ENCODE data around the gene NPW. TPM values are rescaled to one million over a fixed set of nuclear protein-coding genes. Genes with fewer than 3 reads are reported as not detected.

Gene NPW
- total and polyA plus RNA-seq, 8 donors, result 0.43 to 2.7 (median 0.82) TPM

DNA sequence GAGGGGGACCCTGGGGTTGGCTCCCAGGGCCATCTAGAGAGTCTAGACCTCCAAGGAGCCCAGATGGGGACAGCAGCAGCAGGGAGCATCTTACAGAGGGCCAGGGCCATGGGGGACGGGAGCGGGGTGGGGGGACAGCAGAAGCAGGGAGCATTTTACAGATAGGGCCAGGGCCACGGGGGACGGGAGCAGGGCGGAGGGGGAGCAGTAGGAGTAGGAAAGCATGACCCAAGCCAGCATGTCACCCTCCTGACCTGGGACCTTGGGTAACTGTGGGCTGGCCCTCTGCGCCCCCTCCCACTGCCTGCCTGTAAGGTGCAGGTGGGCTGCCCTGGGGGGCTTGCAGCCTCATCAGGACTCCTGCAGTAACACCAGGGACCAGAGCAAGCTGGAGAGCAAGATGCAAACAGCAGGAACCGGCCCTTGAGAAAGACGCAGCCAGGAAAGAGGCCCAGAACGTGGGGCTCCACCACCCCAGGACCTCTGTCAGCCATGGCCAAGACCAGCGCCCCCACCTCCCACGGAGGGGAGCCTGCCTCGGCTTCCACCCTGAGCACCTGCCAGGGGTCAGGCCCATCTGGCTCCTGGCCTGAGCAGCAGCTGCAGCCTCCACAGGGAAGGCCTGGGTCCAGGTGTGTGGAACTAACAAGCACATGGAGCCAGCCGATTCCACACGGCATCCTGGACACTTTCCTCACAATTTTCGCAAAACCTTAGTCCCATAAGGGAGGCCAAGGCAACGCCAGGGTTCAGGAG lies 12.3 kb upstream of the NPW start:
- H3K4me1 ChIP-seq, result peaks cover 26 to 41% (median 33%) of the 10 kb centered on the region in 3 donors
- peak; percentile 20 to 85 (median 63) for DNase-seq

DNA sequence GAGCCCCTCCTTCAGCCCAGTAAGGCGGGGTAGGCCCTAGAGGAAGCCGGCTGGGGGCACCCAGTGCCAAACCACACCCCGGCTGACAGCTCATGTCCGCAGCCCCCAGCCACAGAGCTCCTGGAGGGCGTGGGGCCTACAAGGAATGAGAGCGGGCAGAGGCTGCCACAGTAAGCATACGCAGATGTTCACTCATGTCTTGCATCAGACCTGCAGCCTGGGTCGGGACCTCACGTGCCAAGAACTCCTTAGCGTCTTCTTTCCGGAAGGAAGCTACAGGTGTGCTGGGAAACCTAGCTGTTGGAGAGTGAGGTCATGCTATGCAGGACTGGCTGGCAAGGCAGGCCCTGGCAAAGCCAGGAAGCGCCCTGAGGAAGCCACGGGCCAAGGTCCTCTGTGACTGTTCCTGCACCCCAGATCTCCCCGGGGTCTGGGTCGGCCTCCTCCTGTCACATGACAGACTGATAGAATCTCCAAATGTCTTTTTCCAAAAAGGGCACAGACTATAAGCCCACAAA lies 11.5 kb upstream of the NPW start:
- Histone ChIP-seq H3K27ac (peak overlapping the region; percentile 69 to 90 (median 76)), H3K36me3 (peaks cover 0 to 4% (median 3%) of the 10 kb centered on the region in 3 donors), H3K27me3 (no peaks in the 10 kb centered on the region), H3K9me3 (no peaks in the 10 kb centered on the region), H3K4me1 (peaks cover 26 to 41% (median 33%) of the 10 kb centered on the region in 3 donors), H3K4me3 (peak overlapping the region; percentile 4 to 100 (median 98))
- DNase-seq (peak; percentile 31 to 85 (median 79)), FAIRE-seq (no peak), ATAC-seq (peak; percentile 12 to 48 (median 37))
- intact Hi-C loops (cut with DNase I), result no loop called here
- TF ChIP-seq, protein P1, sequence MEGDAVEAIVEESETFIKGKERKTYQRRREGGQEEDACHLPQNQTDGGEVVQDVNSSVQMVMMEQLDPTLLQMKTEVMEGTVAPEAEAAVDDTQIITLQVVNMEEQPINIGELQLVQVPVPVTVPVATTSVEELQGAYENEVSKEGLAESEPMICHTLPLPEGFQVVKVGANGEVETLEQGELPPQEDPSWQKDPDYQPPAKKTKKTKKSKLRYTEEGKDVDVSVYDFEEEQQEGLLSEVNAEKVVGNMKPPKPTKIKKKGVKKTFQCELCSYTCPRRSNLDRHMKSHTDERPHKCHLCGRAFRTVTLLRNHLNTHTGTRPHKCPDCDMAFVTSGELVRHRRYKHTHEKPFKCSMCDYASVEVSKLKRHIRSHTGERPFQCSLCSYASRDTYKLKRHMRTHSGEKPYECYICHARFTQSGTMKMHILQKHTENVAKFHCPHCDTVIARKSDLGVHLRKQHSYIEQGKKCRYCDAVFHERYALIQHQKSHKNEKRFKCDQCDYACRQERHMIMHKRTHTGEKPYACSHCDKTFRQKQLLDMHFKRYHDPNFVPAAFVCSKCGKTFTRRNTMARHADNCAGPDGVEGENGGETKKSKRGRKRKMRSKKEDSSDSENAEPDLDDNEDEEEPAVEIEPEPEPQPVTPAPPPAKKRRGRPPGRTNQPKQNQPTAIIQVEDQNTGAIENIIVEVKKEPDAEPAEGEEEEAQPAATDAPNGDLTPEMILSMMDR (IDR thresholded peaks at IDR 0.05), result no peak
- WGBS, 2 donors, result 24 to 33% methylated on average over 15 of the region's 15 CpGs

More for the DNA sequence above, 12.3 kb upstream of the NPW start:
- ATAC-seq, result no peak
- Histone ChIP-seq H3K27me3 (no peaks in the 10 kb centered on the region), H3K27ac (peak overlapping the region in 3 of 4 donors; percentile 73 to 90 (median 80)), H3K4me3 (peak overlapping the region in 3 of 4 donors; percentile 97 to 100 (median 99)), H3K36me3 (peaks cover 0 to 12% (median 11%) of the 10 kb centered on the region in 3 donors), H3K9me3 (no peaks in the 10 kb centered on the region)
- no peak for FAIRE-seq
- TF ChIP-seq, protein P1 (IDR thresholded peaks at IDR 0.05), result no peak
- intact Hi-C loops (cut with DNase I), result no loop called here
- 43 to 54% methylated on average over 14 to 16 of the region's 16 CpGs for WGBS, 2 donors

DNA sequence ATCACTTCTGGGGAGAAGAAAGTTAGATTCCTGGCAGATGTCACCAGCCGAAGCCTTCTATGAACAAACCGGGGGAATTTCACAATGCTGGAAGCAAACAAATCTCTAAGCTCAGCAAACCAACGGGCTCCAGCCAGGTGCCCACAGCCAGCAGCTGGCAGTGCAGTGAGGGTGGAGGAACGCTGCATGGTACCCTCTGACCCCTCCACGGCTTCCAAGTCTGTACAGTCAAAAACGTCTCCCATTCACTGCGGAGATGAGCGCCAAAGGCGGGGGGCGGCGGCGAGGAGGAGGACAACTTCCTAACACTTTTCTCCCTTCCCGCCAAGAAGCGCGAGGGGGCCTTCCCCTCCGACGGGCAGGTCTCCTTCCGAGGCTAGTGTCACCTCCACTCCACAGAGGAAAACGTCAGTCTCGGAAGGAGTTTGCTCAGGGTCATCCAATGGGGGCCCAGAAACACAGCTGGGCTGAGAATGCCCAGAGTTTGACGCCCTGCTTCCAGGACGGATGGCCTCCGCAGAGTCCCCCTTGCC lies 10.9 kb upstream of the NPW start:
- TF ChIP-seq, protein P1 (IDR thresholded peaks at IDR 0.05), result no peak
- Histone ChIP-seq H3K27me3 (no peaks in the 10 kb centered on the region), H3K27ac (peak overlapping the region; percentile 69 to 90 (median 76)), H3K9me3 (no peaks in the 10 kb centered on the region), H3K36me3 (no peaks in the 10 kb centered on the region), H3K4me1 (peaks cover 26 to 39% (median 33%) of the 10 kb centered on the region in 3 donors), H3K4me3 (peak overlapping the region; percentile 81 to 100 (median 98))
- ATAC-seq (peak in 3 of 4 donors; percentile 5 to 23 (median 10)), FAIRE-seq (no peak), DNase-seq (peak in 5 of 6 donors; percentile 24 to 65 (median 59))
- intact Hi-C loops (cut with DNase I), result no loop called here
- 2 to 3% methylated on average over 20 to 23 of the region's 23 CpGs for WGBS, 2 donors

DNA sequence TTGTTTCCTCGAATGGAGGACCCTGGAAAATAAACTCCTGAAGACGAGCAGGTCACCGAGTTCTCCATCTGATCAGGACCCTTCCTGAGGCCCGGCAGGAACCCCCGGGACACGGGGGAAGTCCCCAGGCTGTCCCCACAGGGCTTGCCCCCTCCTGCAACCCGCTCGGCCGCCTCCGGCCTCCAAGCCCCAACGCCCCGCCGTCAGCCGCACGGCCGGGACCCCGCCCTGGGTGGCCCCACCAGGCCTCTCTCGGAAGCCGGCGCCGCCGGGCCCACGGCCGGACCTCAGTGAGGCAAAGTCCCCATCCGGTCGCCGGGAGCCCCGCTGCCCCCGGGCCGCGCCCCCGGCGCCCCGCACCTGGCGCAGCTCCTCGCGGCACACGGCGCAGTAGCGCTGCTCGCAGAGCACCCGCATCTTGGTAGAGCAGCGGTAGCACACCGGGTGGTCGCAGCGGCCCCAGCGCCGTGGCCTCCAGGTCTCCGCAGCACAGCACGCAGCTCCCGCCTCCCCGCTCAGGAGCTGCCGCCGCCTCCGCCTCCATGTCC lies 10.3 kb upstream of the NPW start:
- ATAC-seq, result peak in 1 of 4 donors; percentile 1
- no peaks in the 10 kb centered on the region for H3K36me3 ChIP-seq
- WGBS, 2 donors, result 0 to 1% methylated on average over 41 to 55 of the region's 55 CpGs
- peaks cover 22 to 34% (median 30%) of the 10 kb centered on the region in 3 donors for H3K4me1 ChIP-seq
- H3K9me3 ChIP-seq, result no peaks in the 10 kb centered on the region
- intact Hi-C loops (cut with DNase I), result no loop called here
- H3K4me3 ChIP-seq, result peak overlapping the region; percentile 81 to 100 (median 98)
- peak; percentile 23 to 85 (median 56) for DNase-seq
- no peak for FAIRE-seq
- peak overlapping the region; percentile 69 to 90 (median 76) for H3K27ac ChIP-seq
- TF ChIP-seq, protein P1 (IDR thresholded peaks at IDR 0.05), result no peak
- no peaks in the 10 kb centered on the region for H3K27me3 ChIP-seq
